Measurements from ENCODE around the gene TOR1AIP1.

The TOR1AIP1 gene

GRCh38 chr1:179876300-179876715 lies 5.8 kb upstream of the TOR1AIP1 start:
- peak overlapping the region; percentile 95 for H3K4me3 ChIP-seq (ENCODE audit: low read depth, low read length)
- TF ChIP-seq CTCF (IDR thresholded peaks at IDR 0.05; ENCODE audit: low read depth, low read length) = no peak
- TF ChIP-seq POLR2A (IDR thresholded peaks at IDR 0.05; ENCODE audit: extremely low read depth, insufficient read length) = no peak
- TF ChIP-seq, protein P1, sequence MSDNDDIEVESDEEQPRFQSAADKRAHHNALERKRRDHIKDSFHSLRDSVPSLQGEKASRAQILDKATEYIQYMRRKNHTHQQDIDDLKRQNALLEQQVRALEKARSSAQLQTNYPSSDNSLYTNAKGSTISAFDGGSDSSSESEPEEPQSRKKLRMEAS (IDR thresholded peaks at IDR 0.05; ENCODE audit: low read depth, low read length) = no peak
- TF ChIP-seq MYC (IDR thresholded peaks at IDR 0.05; ENCODE audit: low read depth, low read length) = no peak
- peak; percentile 63 for DNase-seq (ENCODE audit: low read depth)

- H3K4me3 ChIP-seq (ENCODE audit: low read depth, low read length) = peak within 1 kb of the TSS; percentile 95
- peak; percentile 91 for DNase-seq (ENCODE audit: low read depth)
- TF ChIP-seq CTCF (IDR thresholded peaks at IDR 0.05; ENCODE audit: low read depth, low read length) = no peak
- TF ChIP-seq MYC (IDR thresholded peaks at IDR 0.05; ENCODE audit: low read depth, low read length) = peak; percentile 58; the same call in 1 of the 2 replicates
- TF ChIP-seq, protein P1 (IDR thresholded peaks at IDR 0.05; ENCODE audit: low read depth, low read length) = no peak; the same call in 1 of the 2 replicates
- TF ChIP-seq POLR2A (IDR thresholded peaks at IDR 0.05; ENCODE audit: extremely low read depth, insufficient read length) = peak; percentile 98
Measured at GRCh38 chr1:179877586-179878265, 4.4 kb upstream of the TOR1AIP1 start, which contains the start of gene TOR1AIP2. Gene TOR1AIP2, minus strand, starts transcription at chr1:179877803. Its CDS starts 25,138 bp downstream, at chr1:179852665.

DNA sequence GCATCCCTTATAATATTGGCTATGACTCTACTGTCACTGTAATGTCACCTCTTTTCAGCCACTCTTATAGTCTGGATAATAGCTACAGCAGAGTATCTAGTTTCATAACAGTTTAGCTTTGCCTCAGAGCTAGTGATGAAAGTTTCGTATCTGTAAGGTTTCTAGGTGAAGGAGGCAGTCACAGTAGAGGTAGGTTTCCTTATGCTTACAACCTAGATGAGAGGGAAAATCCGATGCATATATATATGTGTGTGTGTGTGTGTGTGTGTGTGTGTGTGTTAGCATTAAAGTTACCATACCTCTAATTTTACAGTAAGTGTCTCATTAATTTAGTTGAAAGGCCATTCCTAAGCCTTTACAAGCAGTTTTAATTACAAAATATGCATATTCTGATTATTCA lies 2.3 kb upstream of the TOR1AIP1 start:
- TF ChIP-seq CTCF (IDR thresholded peaks at IDR 0.05; ENCODE audit: low read depth, low read length) = no peak
- TF ChIP-seq, protein P1 (IDR thresholded peaks at IDR 0.05; ENCODE audit: low read depth, low read length) = no peak
- TF ChIP-seq MYC (IDR thresholded peaks at IDR 0.05; ENCODE audit: low read depth, low read length) = no peak
- no peak for TF ChIP-seq POLR2A (IDR thresholded peaks at IDR 0.05; ENCODE audit: extremely low read depth, insufficient read length)
- no peak for DNase-seq (ENCODE audit: low read depth)
- H3K4me3 ChIP-seq (ENCODE audit: low read depth, low read length) = no peak overlapping the region

- H3K4me3 ChIP-seq (ENCODE audit: low read depth, low read length) = peak overlapping the region; percentile 85
- TF ChIP-seq MYC (IDR thresholded peaks at IDR 0.05; ENCODE audit: low read depth, low read length) = no peak
- no peak for TF ChIP-seq POLR2A (IDR thresholded peaks at IDR 0.05; ENCODE audit: extremely low read depth, insufficient read length)
- TF ChIP-seq, protein P1 (IDR thresholded peaks at IDR 0.05; ENCODE audit: low read depth, low read length) = no peak
- no peak for TF ChIP-seq CTCF (IDR thresholded peaks at IDR 0.05; ENCODE audit: low read depth, low read length)
- DNase-seq (ENCODE audit: low read depth) = peak; percentile 88
Measured at GRCh38 chr1:179881642-179882252, 338 bp upstream of the TOR1AIP1 start.

GRCh38 chr1:179883040-179883744 lies 1.1 kb downstream of the TOR1AIP1 start:
- peak overlapping the region; percentile 95 for H3K4me3 ChIP-seq (ENCODE audit: low read depth, low read length)
- TF ChIP-seq POLR2A (IDR thresholded peaks at IDR 0.05; ENCODE audit: extremely low read depth, insufficient read length) (no peak), MYC (IDR thresholded peaks at IDR 0.05; ENCODE audit: low read depth, low read length) (no peak), CTCF (IDR thresholded peaks at IDR 0.05; ENCODE audit: low read depth, low read length) (no peak)
- TF ChIP-seq, protein P1 (IDR thresholded peaks at IDR 0.05; ENCODE audit: low read depth, low read length) = no peak
- DNase-seq (ENCODE audit: low read depth) = peak; percentile 20

Data from NB4 (cell line).